Measurements from ENCODE around the gene HSPA12B.

Gene HSPA12B

DNA sequence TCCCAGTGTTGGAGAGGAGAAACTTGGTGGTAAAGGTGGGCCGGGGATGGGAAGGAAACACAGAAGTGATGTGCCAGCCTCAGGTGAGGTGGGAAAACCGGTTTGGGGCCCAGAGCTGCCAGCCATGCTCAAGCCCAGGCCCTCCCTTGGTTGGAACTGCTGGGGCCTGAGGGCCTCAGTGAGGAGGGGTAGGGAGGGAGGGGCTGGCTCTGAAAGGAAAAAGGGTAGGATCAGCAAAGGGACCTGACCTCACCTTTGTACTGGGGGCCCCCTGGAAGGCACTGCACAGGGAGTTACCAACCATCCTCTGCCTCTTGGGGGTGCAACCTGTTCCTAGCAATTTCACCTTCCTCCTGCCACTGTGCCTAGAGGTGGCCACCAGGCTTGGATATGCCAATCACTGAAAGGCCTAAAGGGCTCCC, 50.6 kb downstream of the HSPA12B start:
- H3K27ac ChIP-seq: peak overlapping the region; percentile 18
- TF ChIP-seq, protein P1, sequence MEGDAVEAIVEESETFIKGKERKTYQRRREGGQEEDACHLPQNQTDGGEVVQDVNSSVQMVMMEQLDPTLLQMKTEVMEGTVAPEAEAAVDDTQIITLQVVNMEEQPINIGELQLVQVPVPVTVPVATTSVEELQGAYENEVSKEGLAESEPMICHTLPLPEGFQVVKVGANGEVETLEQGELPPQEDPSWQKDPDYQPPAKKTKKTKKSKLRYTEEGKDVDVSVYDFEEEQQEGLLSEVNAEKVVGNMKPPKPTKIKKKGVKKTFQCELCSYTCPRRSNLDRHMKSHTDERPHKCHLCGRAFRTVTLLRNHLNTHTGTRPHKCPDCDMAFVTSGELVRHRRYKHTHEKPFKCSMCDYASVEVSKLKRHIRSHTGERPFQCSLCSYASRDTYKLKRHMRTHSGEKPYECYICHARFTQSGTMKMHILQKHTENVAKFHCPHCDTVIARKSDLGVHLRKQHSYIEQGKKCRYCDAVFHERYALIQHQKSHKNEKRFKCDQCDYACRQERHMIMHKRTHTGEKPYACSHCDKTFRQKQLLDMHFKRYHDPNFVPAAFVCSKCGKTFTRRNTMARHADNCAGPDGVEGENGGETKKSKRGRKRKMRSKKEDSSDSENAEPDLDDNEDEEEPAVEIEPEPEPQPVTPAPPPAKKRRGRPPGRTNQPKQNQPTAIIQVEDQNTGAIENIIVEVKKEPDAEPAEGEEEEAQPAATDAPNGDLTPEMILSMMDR (conservative IDR thresholded peaks at IDR 0.05): no peak

DNA sequence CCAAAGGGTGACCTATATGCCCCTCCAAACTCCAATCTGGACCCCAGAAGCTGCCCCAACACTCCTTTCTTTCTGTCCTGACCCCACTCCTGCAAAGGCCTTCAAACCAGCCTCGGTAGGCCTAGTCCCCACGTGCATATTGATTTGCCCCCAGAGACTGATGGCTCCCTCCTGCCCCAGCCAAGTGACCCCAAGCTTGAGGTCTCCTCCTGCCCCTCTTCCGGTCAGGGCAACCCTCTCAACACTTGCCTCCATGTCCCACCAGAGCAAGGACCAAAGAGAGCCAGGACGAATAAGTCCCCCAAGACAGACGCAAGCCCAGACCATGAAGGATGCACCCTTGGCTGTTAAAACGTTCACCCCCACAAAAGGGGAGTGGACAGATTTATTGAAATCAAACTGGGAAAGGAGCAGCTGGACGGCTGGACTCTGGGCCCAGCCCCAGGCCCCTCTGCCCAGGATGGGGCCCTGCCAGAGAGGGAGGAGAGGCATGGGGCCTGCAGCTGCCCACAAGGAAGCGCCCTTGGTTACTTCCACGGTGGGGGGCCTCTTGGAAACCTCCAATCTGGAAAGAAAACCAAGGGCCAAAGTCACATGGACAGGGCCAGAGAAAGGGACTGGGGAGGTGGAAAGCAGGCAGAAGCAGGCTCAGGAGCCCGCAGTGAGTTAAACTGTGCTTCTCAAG, 51.2 kb downstream of the HSPA12B start:
- TF ChIP-seq, protein P1 (conservative IDR thresholded peaks at IDR 0.05): no peak
- H3K27ac ChIP-seq: peak overlapping the region; percentile 18

DNA sequence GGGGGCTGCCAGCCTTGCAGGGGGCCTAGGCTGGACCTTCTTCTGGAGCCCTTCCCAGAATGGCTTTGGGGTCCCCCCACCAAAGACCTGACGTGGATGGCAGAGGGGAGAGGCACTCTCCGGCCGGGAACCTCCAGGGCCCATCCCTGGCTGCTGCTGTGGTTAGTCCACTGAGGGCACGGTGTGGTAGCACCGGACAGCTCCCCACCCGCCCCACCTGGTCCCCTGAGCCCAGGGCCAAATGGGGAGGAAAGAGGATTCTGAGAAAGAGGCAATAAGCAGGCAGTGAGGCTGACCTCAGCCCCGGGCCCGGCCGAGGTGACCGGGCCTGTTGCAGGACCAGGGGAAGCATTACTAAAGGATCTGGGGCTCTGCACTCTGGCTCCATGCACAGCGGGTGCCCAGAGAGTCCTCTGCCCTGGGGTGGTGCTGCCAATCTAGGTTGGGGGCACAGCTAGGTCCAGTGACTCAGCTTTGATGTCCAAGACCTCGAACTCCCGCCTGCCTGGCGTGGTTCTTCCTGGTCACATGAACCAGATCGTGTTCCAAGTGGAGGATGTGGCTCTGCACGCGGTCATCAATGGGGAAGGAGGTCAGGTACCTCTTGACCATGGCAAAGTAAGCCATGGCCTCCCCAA, 51.9 kb downstream of the HSPA12B start:
- TF ChIP-seq, protein P1 (conservative IDR thresholded peaks at IDR 0.05): no peak
- H3K27ac ChIP-seq: no peak overlapping the region

DNA sequence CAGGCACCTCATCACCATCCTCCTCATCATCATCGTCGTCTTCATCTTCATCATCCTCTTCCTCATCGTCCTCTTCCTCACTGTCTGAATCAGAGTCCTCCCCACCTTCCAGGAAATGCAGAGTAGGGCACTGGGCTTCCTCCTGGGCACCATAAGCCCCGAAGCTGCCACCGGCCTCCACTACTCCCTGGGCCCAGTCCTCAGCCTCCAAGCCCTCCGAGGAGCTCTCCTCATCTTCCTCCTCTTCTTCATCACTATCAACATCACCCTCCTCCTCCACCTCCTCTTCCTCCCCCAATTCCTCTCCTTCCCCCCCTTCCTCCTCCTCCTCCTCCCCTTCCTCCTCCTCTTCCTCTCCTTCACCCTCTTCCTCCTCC, 52.4 kb downstream of the HSPA12B start:
- TF ChIP-seq, protein P1 (conservative IDR thresholded peaks at IDR 0.05): no peak
- H3K27ac ChIP-seq: no peak overlapping the region

DNA sequence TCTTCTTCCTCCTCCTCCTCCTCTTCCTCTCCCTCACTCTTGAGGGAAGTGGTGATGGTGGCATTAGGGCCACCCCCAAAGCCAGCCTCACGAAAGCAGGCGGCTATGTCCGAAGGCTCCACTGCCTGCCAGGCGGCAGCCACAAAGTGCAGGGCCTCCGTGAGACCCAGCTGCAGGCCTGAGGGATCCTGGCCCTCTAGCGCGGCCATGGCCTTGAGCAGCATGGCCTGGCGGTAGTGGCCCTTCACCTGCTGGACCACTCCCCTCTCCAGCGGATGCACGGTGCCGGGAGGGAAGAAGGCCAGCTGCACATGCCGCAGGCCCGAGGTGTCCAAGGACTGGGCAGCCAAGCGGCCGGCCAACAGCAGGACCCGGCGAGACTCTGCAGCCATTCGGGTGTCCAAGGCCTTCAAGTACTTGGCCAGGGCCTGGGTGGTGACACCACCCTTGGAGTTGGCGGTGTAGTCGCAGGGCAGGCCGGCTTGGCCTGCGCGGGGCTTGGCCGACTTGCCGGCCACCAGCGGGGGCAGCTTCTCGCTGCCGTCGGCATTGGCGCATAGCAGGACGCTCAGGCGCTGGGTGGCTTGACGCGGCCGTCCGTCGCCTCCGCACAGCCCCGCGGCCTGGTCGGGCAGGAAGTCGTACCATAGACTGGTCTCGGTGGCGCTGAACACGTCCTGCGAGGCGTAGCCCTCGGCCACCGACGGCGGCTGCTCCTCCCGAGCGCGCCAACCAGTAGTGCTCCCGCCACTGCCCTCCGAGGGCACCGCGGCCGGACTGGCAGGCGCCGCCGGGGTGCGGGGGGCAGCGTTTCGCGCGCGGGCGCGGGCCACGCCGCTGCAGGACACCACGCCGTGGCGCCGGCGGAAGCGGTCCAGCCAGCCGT, 53.0 kb downstream of the HSPA12B start:
- peak overlapping the region; percentile 66 for H3K27ac ChIP-seq

DNA sequence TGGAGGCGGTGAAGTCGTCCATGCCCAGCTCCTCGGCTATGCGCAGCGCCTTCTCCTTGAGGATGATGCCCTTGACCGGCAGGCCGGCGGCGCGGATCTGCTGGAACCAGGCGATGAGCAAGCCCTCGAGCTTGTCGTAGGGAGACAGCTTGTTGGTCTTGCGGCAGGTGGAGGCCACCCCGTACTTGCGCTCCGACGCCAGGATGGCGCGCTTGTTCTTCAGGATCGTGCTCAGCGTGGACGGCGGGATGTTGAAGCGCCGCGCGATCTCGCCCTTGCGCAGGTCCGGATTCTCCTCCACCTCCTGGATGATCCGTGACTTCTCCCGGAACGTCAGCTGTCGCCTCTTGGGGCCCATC, 53.6 kb downstream of the HSPA12B start:
- TF ChIP-seq, protein P1 (conservative IDR thresholded peaks at IDR 0.05): no peak
- peak overlapping the region; percentile 66 for H3K27ac ChIP-seq

More for the DNA sequence above, 53.0 kb downstream of the HSPA12B start:
- TF ChIP-seq, protein P1 (conservative IDR thresholded peaks at IDR 0.05): no peak

DNA sequence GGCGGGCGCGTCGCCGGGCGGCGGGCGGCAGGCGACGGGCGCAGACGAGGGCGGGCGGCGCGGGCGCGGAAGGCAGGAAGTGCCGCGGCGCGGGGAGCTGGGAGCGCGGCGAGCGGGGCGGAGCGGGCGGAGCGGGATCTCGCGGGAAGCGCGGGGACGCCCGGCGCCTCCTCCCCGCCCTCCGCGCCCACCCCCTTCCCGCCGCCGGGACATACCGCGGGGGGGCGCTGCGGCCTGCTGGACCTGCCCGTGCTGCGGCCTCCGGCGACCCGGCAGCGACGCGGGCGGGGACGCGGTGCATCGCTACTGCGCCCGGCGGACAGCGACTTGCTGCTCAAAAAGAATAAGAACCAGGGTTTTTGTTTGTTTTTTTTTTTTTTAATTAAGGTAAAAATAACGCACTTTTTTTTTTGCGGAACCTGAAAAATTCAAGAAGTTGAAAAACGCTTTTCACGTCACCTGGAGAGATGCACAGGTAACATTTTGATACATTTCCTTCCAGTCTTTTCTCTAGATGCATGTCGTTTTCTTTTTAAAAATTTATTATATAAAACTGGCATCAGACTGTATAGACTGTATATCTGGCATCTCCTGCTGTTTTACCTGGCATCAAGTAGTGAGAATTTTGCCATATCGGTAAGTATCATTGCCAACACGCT, 54.3 kb downstream of the HSPA12B start, which contains the start of gene CENPB:
Gene CENPB (minus strand): TSS at position 76 of the 659 bp plus-strand sequence. CDS start 257 bp downstream, outside the sequence.
- TF ChIP-seq, protein P1 (conservative IDR thresholded peaks at IDR 0.05): peak; percentile 97
- H3K27ac ChIP-seq: peak within 1 kb of the TSS; percentile 66

Data from VCaP (cell line).